GM19035 (cell line): Measurements from ENCODE around the gene NRSN2.
"Not testable (repeated sequence)": the region's sequence is repeated elsewhere in the genome, so short reads cannot be mapped to it uniquely, and the experiment has no call there.

Experiments used
- ATAC-seq: cut with Tn5 transposase; IDR thresholded peaks from one replicate; pipeline ENCODE4 v1.9.1; 2021; ENCODE audit not compliant: unreplicated experiment

The NRSN2 gene

DNA sequence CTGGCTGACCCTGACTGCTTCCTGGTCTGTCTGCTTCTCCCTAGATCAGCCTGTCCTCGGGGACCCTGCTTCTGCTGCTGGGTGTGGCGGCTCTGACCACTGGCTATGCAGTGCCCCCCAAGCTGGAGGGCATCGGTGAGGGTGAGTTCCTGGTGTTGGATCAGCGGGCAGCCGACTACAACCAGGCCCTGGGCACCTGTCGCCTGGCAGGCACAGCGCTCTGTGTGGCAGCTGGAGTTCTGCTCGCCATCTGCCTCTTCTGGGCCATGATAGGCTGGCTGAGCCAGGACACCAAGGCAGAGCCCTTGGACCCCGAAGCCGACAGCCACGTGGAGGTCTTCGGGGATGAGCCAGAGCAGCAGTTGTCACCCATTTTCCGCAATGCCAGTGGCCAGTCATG lies 6.3 kb downstream of the NRSN2 start:
- no peak for ATAC-seq

- peak; percentile 86 for ATAC-seq
Measured at GRCh38 chr20:354298-354977, 7.5 kb downstream of the NRSN2 start.

DNA sequence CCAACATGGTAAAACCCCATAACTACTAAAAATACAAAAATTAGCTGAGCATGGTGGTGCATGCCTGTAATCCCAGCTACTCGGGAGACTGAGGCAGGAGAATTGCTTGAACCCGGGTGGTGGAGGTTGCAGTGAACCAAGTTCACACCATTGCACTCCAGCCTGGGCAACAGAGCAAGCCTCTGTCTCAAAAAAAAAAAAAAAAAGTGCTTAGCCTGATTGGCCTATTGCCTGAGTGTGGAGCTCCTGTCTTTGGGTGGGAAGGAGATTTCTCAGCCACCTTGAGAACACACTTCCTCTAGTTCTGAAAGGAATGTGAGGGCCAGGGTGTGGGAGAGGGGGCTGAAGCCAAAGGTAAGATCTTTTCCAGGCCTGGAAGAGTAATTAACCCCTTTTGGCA lies 9.2 kb downstream of the NRSN2 start:
- ATAC-seq, result not testable (repeated sequence)

DNA sequence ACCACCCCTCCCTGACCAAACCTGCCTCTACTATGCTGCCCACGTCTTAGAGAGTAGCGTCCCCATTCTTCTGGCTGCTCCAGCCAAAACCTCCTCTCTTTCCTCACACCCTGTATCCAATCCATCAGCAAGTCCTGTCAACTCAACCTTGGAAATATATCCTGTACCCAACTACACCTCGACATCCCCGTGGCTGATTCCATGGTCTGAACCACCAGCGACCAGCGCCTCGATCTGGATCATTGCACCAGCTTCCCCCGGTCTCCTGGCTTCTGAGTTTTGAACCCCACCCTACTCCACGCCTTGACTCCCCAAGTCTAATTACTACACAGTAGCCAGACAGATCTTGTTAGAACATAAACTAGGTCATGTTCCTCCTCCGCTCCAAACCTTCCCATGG lies 9.8 kb downstream of the NRSN2 start:
- no peak for ATAC-seq

DNA sequence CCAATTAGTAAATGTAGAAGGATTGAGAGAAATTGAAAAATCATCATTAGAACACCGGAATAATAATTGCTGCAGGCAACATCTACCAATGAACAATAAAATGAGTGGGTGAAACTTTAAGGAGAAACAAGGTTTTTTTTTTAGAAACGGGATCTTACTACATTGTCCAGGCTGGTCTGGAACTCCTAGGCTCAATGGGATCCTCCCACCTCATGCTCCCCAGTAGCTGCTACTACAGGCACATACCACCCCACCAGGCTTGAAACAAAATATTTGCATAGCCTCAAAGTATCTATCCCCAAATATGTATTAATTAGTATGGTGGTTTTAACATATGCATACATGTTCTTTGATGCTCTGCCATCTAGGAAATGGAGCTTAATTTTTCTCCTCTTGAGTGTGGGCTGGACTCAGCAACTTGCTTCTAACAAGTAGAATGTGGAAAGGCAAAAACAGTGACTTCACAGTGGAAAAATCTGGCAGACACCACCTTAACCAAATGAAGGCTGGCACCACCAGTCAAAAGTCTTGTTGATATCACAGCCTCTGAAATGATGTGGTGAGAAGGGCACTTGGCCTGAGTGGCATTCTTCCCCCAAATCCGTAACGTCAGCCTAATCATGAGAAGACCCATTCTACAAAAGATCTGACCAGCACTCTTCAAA lies 12.1 kb downstream of the NRSN2 start:
- no peak for ATAC-seq

GRCh38 chr20:361561-361960 lies 14.7 kb downstream of the NRSN2 start:
- ATAC-seq, result no peak

GRCh38 chr20:362271-363254 lies 15.7 kb downstream of the NRSN2 start:
- ATAC-seq, result no peak

GRCh38 chr20:363319-364078 lies 16.6 kb downstream of the NRSN2 start:
- no peak for ATAC-seq

- no peak for ATAC-seq
Measured at GRCh38 chr20:364905-365794, 18.2 kb downstream of the NRSN2 start.

DNA sequence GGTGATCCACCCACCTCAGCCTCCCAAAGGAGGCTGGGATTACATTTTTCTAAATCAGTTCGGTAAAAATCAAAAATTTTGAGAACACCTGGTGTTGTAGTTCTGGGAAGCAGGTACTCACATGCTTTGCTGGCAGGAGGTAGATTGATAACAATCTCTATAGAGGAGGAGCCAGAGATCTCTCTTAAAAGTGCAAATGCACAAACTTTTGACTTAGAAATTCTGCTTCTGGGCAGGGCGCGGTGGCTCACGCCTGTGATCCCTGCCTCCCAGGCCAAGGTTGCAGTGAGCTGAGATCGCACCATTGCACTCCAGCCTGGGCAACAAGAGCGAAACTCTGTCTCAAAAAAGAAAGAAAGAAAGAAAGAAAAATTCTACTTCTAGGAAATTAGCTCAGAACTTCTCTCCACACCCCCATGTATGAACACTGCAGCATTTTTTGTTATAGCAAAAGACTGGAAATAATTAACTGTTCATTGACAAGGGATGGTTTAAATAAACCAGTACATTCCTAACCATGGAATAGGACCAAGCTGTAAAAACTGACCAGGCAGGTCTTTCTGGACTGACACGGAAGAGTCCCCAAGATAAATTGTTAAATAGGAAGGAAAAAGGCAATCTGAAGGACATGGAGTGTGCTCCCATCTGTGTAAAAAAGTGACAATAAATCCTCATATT lies 19.3 kb downstream of the NRSN2 start:
- ATAC-seq, result no peak

GRCh38 chr20:366719-367485 lies 20.0 kb downstream of the NRSN2 start:
- no peak for ATAC-seq

DNA sequence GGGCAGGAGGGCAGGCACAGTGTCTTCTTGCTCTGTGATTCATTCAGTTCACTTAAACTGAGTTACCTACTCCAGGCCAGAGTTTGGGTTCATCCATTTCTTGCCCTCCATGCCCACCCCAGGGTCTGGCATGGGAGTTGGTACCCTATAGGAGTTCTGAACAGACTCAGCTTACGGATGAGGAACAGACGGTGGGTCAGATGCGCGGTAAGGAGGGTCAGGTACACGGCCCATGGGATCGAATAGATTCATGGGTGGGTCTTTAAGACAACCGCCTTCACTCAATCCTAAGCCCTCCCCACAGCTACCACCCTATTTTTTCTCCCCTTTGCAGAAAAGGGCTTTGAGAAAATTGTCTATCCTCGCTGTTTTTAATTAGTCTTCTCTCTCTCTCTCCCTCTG lies 20.6 kb downstream of the NRSN2 start:
- no peak for ATAC-seq

DNA sequence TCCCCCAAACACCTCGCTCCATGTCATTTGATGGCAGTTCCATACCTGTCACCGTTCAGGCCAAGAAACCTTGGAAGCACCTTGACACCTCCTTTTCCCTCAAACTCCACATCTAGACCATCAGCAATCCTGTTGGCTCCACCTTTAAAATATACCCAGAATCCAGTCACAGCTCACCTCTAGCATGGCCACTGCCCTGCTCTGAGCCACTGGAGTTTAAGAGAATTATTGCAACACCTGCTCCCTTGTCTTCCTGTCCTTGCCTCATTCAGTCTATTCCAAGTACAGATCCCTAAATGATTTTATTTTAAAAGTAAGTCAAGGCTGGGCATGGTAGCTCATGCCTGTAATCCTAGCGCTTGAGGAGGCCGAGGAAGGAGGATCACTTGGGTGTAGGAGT lies 22.0 kb downstream of the NRSN2 start:
- ATAC-seq, result no peak

DNA sequence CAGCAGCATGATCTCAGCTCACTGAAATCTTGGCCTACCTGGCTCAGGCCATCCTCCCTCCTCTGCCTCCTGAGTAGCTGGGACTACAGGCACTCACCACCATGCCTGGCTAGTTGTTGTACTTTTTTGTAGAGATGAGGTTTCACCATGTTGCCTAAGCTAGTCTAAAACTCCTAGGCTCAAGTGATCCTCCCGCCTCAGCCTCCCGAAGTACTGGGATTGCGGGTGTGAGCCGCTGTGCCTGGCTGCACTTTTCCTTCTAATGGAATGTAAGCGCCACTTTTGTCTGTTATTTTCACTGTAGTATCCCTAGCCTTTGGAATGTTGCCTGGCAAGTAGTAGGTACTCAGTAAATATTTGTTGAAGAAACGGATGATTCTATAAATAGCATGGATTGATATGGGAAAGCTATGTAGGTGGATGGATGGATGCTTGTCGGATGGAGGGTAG lies 23.3 kb downstream of the NRSN2 start:
- ATAC-seq, result no peak

- no peak for ATAC-seq
Measured at GRCh38 chr20:370977-371754, 24.3 kb downstream of the NRSN2 start.

DNA sequence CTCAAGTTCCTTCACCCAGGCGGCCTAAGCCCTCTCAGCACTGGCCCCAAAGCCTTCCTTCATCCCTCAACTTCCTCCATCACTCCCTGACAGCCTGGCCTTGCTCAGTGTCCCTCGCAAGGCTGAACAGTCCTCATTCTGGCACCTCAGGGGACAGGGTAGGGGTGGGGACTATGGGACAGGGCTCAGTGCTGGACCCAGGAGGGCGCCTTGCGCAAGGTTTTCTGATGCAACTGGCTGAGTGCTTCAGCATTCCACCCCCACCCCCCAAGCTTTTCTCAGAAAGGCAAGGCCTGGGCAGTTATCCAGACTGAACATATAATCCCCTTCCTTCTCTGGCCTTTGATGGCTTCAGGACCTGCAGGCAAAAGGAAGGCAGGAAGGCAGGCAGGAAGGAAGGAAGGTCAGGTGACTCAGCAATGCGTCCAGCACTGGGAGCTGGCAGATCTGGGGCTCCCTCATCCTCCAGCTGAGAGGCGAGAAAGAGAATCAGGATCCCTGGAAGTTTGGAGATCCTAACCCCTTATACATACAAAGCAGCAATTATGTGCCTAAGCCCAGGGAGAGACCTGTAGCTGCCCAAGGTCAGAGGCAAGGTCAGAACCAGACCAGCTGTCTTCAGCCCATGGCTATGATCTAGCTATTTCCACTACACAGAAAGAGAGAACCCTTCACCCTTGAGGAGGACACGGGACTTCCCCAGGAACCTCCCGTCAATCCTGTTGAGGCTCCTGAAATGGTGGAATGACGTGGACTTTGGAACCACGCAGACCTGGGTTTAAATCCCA lies 25.0 kb downstream of the NRSN2 start:
- no peak for ATAC-seq

DNA sequence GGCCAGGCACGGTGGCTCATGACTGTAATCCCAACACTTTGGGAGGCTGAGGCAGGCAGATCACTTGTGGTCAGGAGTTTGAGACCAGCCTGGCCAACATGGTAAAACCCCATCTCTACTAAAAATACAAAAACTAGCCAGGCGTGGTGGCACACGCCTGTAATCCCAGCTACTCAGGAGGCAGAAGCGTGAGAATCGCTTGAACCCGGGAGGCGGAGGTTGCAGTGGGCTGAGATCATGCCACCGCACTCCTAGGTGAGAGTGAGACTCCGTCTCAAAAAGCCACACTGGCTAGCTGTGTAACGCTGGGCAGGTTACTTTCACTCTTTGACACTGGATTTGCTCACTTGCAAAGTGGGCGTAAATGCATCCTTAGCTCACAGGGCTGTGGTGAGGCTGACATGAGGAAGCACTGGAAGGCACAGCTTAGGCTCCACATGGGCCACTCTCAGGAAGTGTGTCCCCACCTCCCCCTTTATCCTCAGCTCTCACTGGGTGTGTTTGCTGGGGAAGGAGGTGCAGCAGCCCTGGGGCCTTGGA lies 25.7 kb downstream of the NRSN2 start:
- ATAC-seq, result not testable (repeated sequence)
